Activated T-cell treated with anti-CD3 and anti-CD28 coated beads, Interleukin-2, amount 50 U/mL, for 72 hours (primary cell): ENCODE data around the gene CDC5L. TPM values are rescaled to one million over a fixed set of nuclear protein-coding genes. Genes with fewer than 3 reads are reported as not detected.
"Not testable (repeated sequence)": the region's sequence is repeated elsewhere in the genome, so short reads cannot be mapped to it uniquely, and the experiment has no call there.

Experiments used
- ATAC-seq, 2 donors: fragments of 150-1000 bp; cut with Tn5 transposase; replicated peaks in 1 of 2; 2 replicates each; pipeline ENCODE4 v1.10.0; 2021; ENCODE audit warnings: moderate library complexity in 2 of 2, mild to moderate bottlenecking in 1 of 2
- DNase-seq, 2 donors: peaks; one replicate each; pipeline ENCODE4 v3.0.0; 2021 to 2022; ENCODE audit warnings: mixed read lengths in 1 of 2
- H3K27ac Mint-ChIP-seq: one replicate; pipeline ENCODE4 v1.8.0; 2022; ENCODE audit warnings: mild to moderate bottlenecking, moderate library complexity, mixed read lengths
- H3K27me3 Mint-ChIP-seq: one replicate; pipeline ENCODE4 v1.8.0; 2022; ENCODE audit warnings: low read depth, mixed read lengths
- H3K36me3 Mint-ChIP-seq, 2 donors: one replicate each; pipeline ENCODE4 v1.8.0; 2022; ENCODE audit warnings: mixed read lengths in 2 of 2, mild to moderate bottlenecking in 1 of 2; ENCODE audit not compliant: insufficient read depth in 2 of 2
- H3K4me1 Mint-ChIP-seq: one replicate; pipeline ENCODE4 v1.8.0; 2022; ENCODE audit warnings: low read depth, mixed read lengths
- H3K4me3 Mint-ChIP-seq, 2 donors: one replicate each; pipeline ENCODE4 v1.8.0; 2022; ENCODE audit warnings: mild to moderate bottlenecking in 2 of 2, mixed read lengths in 2 of 2, moderate library complexity in 2 of 2
- H3K9me3 Mint-ChIP-seq, 2 donors: one replicate each; pipeline ENCODE4 v1.8.0; 2022; ENCODE audit warnings: mixed read lengths in 2 of 2
- total RNA-seq, 2 donors: library from RNA; stranded (reverse); gene quantifications; one replicate each; pipeline ENCODE4 v1.2.3, GENCODE V29; 2022

CDC5L gene
- total RNA-seq = 10 to 100 TPM; 17.9 to 19.3 TPM

- peak; percentile 93 to 95 for DNase-seq
- H3K9me3 Mint-ChIP-seq = no peaks in the 10 kb centered on the region
- peaks cover 5 to 21% of the 10 kb centered on the region in 2 donors for H3K36me3 Mint-ChIP-seq
- peak within 1 kb of the TSS; percentile 97 to 98 for H3K4me3 Mint-ChIP-seq
- H3K27me3 Mint-ChIP-seq = peaks cover 6% of the 10 kb centered on the region
- peaks cover 48% of the 10 kb centered on the region for H3K4me1 Mint-ChIP-seq
- peak; percentile 93 for ATAC-seq
- peak within 1 kb of the TSS; percentile 90 for H3K27ac Mint-ChIP-seq
Observed at GRCh38 chr6:44387346-44388134, at the start of gene CDC5L. Gene CDC5L (plus strand): TSS chr6:44387706. CDS start chr6:44387824, 118 bp downstream.

GRCh38 chr6:44338228-44339122 is 49.0 kb upstream of the CDC5L start:
- ATAC-seq = peak; percentile 79 to 84
- no peak overlapping the region for H3K27ac Mint-ChIP-seq
- peaks cover 5% of the 10 kb centered on the region for H3K4me1 Mint-ChIP-seq

GRCh38 chr6:44339301-44339700 is 48.2 kb upstream of the CDC5L start:
- Mint-ChIP-seq H3K9me3 (no peaks in the 10 kb centered on the region), H3K4me1 (peaks cover 5% of the 10 kb centered on the region), H3K4me3 (no peak overlapping the region), H3K27me3 (peaks cover 46% of the 10 kb centered on the region), H3K27ac (no peak overlapping the region), H3K36me3 (no peaks in the 10 kb centered on the region)
- ATAC-seq = no peak
- DNase-seq = no peak

More at GRCh38 chr6:44338228-44339122, 49.0 kb upstream of the CDC5L start:
- Mint-ChIP-seq H3K27me3 (peaks cover 38% of the 10 kb centered on the region), H3K9me3 (no peaks in the 10 kb centered on the region), H3K4me3 (no peak overlapping the region), H3K36me3 (no peaks in the 10 kb centered on the region)
- DNase-seq = peak; percentile 70 to 71

GRCh38 chr6:44339763-44340625 is 47.5 kb upstream of the CDC5L start:
- Mint-ChIP-seq H3K27me3 (peaks cover 53% of the 10 kb centered on the region), H3K36me3 (no peaks in the 10 kb centered on the region), H3K9me3 (no peaks in the 10 kb centered on the region), H3K27ac (no peak overlapping the region), H3K4me3 (no peak overlapping the region), H3K4me1 (peaks cover 5% of the 10 kb centered on the region)
- DNase-seq (peak; percentile 18 to 34), ATAC-seq (peak; percentile 86 to 87)

GRCh38 chr6:44341095-44341890 is 46.2 kb upstream of the CDC5L start:
- no peak overlapping the region for H3K4me3 Mint-ChIP-seq
- no peaks in the 10 kb centered on the region for H3K9me3 Mint-ChIP-seq
- ATAC-seq (no peak), DNase-seq (no peak)
- no peaks in the 10 kb centered on the region for H3K36me3 Mint-ChIP-seq
- peaks cover 5% of the 10 kb centered on the region for H3K4me1 Mint-ChIP-seq
- peaks cover 56% of the 10 kb centered on the region for H3K27me3 Mint-ChIP-seq
- H3K27ac Mint-ChIP-seq = no peak overlapping the region

GRCh38 chr6:44342052-44342451 is 45.5 kb upstream of the CDC5L start:
- Mint-ChIP-seq H3K4me3 (no peak overlapping the region), H3K36me3 (no peaks in the 10 kb centered on the region), H3K27me3 (peaks cover 52% of the 10 kb centered on the region), H3K4me1 (peaks cover 5% of the 10 kb centered on the region), H3K27ac (no peak overlapping the region), H3K9me3 (no peaks in the 10 kb centered on the region)
- ATAC-seq (no peak), DNase-seq (no peak)

- H3K4me3 Mint-ChIP-seq = no peak within 1 kb of the TSS
- ATAC-seq (no peak), DNase-seq (peak; percentile 10)
- peaks cover 5% of the 10 kb centered on the region for H3K4me1 Mint-ChIP-seq
- no peaks in the 10 kb centered on the region for H3K36me3 Mint-ChIP-seq
- no peak within 1 kb of the TSS for H3K27ac Mint-ChIP-seq
- peaks cover 47% of the 10 kb centered on the region for H3K27me3 Mint-ChIP-seq
- H3K9me3 Mint-ChIP-seq = no peaks in the 10 kb centered on the region
Observed at GRCh38 chr6:44342489-44342888, 45.0 kb upstream of the CDC5L start, which contains the start of gene SPATS1. Gene SPATS1 (plus strand): TSS chr6:44342650. CDS start chr6:44343096, 446 bp downstream.

GRCh38 chr6:44346818-44347217 is 40.7 kb upstream of the CDC5L start:
- DNase-seq, H3K27ac Mint-ChIP-seq, H3K4me3 Mint-ChIP-seq, H3K36me3 Mint-ChIP-seq, H3K4me1 Mint-ChIP-seq, ATAC-seq, H3K9me3 Mint-ChIP-seq: not testable (repeated sequence)
- H3K27me3 Mint-ChIP-seq = peaks cover 39% of the 10 kb centered on the region

- Mint-ChIP-seq H3K27me3 (peaks cover 6% of the 10 kb centered on the region), H3K4me1 (no peaks in the 10 kb centered on the region), H3K36me3 (no peaks in the 10 kb centered on the region), H3K4me3 (no peak overlapping the region), H3K9me3 (no peaks in the 10 kb centered on the region), H3K27ac (no peak overlapping the region)
- no peak for ATAC-seq
- no peak for DNase-seq
Observed at GRCh38 chr6:44349904-44350649, 37.4 kb upstream of the CDC5L start.

- H3K9me3 Mint-ChIP-seq, H3K4me3 Mint-ChIP-seq, H3K4me1 Mint-ChIP-seq, H3K27ac Mint-ChIP-seq, ATAC-seq, H3K36me3 Mint-ChIP-seq, H3K27me3 Mint-ChIP-seq, DNase-seq: not testable (repeated sequence)
Observed at GRCh38 chr6:44350650-44350994, 36.9 kb upstream of the CDC5L start.

- Mint-ChIP-seq H3K4me3 (no peak overlapping the region), H3K9me3 (peaks cover 0 to 6% of the 10 kb centered on the region in 2 donors), H3K27ac (no peak overlapping the region), H3K4me1 (no peaks in the 10 kb centered on the region), H3K27me3 (peaks cover 15% of the 10 kb centered on the region), H3K36me3 (peaks cover 0 to 3% of the 10 kb centered on the region in 2 donors)
- ATAC-seq (no peak), DNase-seq (no peak)
Observed at GRCh38 chr6:44352259-44352658, 35.2 kb upstream of the CDC5L start.
